Measurements from ENCODE around the gene NCAPD2.

DNA sequence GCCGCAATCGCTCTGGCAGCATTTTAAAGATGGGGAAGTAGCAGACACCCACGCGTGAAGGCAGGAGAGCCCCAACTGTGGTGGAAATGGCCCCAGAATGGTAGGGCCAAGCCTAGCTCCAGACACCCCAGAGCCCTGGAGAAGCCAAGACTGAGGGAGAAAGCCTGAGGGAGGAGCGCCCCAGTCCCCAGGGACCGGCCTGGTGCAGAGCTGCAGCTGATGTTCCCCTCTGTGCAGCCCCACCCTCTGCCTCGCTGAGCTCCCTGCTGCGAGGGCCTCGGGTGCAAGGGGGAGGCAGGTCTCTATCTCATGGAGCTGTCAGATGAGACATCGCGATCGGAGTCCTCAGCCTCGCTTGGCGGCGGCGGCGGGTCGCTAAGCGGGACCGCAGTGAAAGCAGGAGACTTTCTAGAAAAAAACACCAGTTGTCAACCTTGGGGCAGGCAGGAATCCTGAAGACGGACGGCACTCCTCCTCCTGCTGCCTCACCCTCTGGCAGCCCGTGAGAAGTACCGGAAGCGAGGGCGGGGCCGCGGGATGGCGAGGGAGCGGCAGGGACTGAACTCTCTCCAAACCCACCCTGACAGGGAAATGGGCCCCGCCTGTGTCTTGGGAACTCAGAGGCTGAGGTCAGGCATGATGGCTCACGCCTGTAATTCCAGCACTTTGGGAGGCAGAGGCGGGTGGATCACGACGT is 46.4 kb downstream of the NCAPD2 start:
- TF ChIP-seq, protein P1, sequence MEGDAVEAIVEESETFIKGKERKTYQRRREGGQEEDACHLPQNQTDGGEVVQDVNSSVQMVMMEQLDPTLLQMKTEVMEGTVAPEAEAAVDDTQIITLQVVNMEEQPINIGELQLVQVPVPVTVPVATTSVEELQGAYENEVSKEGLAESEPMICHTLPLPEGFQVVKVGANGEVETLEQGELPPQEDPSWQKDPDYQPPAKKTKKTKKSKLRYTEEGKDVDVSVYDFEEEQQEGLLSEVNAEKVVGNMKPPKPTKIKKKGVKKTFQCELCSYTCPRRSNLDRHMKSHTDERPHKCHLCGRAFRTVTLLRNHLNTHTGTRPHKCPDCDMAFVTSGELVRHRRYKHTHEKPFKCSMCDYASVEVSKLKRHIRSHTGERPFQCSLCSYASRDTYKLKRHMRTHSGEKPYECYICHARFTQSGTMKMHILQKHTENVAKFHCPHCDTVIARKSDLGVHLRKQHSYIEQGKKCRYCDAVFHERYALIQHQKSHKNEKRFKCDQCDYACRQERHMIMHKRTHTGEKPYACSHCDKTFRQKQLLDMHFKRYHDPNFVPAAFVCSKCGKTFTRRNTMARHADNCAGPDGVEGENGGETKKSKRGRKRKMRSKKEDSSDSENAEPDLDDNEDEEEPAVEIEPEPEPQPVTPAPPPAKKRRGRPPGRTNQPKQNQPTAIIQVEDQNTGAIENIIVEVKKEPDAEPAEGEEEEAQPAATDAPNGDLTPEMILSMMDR (IDR thresholded peaks at IDR 0.05): no peak; the same call in 1 of the 2 replicates
- TF ChIP-seq ZFX (IDR thresholded peaks at IDR 0.05; ENCODE audit: borderline replicate concordance): no peak
